HG02840 (cell line): Measurements from ENCODE around the gene FBXO15.

Source experiments
- ATAC-seq: cut with Tn5 transposase; IDR thresholded peaks from one replicate; pipeline ENCODE4 v1.9.1; 2021; ENCODE audit warnings: mild to moderate bottlenecking, moderate library complexity, moderate number of reproducible peaks; ENCODE audit not compliant: unreplicated experiment, low FRiP score

Gene FBXO15

GRCh38 chr18:74116633-74117554, 30.7 kb downstream of the FBXO15 start:
- ATAC-seq = no peak

GRCh38 chr18:74115046-74115445, 32.6 kb downstream of the FBXO15 start:
- ATAC-seq = no peak

DNA sequence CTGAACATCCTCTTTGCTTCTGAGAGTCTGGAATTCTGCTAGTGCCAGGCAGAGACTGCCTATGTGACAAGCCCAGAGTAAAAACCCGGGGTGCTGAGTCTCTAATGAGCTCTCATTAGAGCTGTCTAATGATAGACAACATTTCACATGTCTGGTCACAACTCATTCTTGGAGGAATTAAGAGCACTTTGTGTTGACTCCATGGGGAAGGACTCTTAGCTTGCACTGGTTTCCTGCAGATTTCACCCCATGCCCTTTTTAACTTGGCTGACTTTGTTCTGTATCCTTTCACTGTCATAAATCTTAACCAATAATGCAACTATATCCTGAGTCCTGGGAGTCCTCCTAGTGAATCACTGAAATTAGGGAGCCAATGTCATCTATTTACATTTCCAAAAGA, 33.5 kb downstream of the FBXO15 start:
- ATAC-seq = no peak

- ATAC-seq = no peak
These were observed 33.9 kb downstream of the FBXO15 start for GRCh38 chr18:74113711-74114110.

DNA sequence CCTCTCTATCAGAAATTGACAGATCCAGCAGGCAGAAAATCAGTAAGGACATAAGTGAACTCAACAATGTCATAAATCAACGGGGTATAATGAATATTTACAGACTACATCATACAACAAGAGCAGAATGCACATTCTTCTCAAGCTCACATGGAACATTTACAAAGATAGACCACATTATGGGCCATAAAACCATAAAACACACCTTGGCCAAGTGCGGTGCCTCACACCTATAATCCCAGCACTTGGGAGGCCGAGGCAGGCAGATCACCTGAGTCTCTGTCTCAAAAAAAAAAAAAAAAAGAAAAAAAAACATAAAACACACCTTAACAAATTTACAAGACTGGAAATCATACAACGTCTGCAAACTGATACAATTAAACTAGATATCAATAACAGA, 36.7 kb downstream of the FBXO15 start:
- ATAC-seq = no peak

- ATAC-seq = no peak
These were observed 37.5 kb downstream of the FBXO15 start for GRCh38 chr18:74110149-74110548.

GRCh38 chr18:74108460-74108859, 39.2 kb downstream of the FBXO15 start:
- ATAC-seq = no peak

GRCh38 chr18:74097803-74098202, 49.8 kb downstream of the FBXO15 start:
- ATAC-seq = no peak

- ATAC-seq = no peak
These were observed 54.7 kb downstream of the FBXO15 start for GRCh38 chr18:74092922-74093321.

GRCh38 chr18:74084184-74084855, 63.3 kb downstream of the FBXO15 start:
- no peak for ATAC-seq

- ATAC-seq = no peak
These were observed 64.1 kb downstream of the FBXO15 start for GRCh38 chr18:74083557-74083952.

GRCh38 chr18:74082742-74083556, 64.7 kb downstream of the FBXO15 start:
- no peak for ATAC-seq

DNA sequence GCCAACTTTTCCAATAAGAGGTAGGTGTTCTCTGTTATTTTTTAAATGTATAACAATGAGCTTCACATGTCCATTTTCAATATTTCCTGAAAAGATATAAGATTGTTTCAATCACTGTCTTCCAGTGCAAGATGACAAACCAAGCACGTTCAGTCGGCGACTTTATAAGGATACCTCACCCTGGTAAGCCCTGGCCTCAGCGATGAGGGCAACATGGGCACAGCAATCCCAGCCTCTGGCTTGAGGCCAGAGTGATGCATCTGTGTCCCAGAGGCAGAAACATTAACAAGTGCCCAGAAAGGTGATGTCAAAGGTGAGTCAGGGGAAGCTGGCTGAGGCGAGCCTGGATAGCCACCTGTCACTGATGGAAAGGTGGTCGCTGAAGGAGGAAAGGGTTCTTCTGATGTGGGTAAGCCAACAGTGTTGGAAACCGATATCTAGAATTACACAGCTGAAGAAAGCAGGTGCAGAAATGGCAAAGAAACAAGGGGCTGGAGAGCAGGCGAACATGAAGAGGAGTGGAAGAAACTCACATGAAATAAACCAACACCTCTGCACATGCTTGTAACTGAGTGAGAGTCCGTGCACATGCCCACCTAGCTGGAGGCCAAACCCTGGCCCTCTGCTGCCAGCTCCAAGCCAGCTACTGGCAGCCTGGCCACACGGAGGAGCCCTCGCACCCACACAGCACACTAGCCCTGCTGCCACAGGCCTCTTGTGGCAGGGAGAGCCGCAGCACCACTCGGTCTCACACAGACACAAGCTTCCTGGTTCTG, 65.5 kb downstream of the FBXO15 start:
- no peak for ATAC-seq

- no peak for ATAC-seq
These were observed 69.4 kb downstream of the FBXO15 start for GRCh38 chr18:74078257-74078656.

DNA sequence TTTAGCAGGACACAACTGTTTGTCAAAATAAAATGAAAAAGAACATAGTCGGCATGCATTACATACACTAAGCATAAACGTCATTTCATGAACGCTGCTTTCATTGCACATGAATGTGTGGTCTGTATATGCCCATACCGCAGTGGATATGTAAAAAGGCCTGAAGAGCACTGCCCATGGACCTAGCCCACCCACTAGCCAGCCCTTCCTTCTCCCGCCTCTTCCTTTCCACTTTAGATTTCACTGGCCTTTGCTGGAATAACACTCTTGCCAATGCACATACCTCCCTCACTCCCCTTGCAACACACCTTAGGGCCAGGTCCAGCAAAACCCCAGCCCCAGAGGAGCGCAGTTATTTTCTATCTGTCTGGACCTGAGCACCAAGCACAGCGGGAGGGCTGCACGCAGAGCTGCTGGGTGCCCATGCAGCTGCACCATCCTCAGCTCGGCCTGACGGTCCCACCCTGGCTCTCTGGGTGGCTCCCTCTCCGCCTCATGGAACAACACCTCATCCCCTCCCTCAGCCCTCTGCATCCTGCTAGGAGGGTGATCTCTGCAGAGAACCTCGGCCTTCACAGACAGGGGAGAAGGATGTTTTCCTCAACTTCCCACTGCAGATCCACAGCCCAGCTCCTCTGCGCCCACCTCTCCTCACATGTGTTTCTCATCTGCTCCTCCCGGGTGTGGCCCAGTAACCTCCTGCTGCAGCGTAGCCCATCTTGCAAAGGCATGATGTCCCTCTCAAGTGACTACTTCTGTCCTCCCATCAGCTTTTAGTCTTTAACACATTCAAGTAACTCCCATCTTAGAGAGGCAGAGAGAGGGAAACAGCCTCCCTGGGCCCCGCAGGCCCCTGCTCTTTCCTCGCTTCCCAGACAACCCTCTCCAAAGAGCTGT, 72.7 kb downstream of the FBXO15 start:
- ATAC-seq = no peak

- no peak for ATAC-seq
These were observed 73.5 kb downstream of the FBXO15 start for GRCh38 chr18:74073957-74074667.

DNA sequence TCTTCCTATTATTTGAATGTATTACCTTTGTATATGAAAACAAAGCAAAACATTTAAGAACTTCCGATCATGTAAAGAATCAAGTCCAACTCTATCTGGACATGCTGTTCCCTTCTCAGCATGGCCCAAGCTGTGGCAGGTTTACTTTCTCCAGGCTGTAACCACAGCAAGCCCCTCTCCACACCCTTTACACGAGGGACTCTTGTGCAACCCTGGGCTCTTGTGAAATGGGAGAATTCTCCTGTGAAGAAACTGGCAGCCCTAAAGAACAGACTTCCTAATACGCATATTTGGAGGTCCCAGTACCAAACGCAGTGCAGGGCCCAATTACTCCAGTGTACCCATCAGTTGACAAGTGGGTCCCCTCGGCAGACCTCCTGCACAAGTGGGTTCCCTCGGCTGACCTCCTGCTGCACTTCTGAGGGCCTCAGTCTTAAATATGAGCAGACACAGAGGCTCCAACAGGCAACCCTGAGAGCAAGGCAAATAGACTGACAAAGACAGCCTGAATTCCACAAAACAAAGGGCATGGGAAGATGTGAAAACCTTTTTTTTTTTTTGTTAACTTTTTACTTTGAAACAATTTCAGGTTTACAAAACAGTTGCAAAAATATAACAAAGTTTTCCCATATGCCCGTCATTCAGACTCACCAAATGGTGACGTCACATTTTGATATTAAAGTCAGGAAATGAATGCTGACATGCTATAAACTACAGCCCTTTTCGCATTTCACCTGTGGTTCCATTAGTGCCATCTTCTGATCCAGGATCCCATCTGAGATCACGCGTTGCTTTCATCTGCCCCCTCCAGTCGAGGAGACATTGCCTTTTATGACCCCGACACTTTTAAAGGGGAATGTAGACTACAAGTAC, 78.2 kb downstream of the FBXO15 start:
- no peak for ATAC-seq

GRCh38 chr18:74068296-74068695, 79.3 kb downstream of the FBXO15 start:
- no peak for ATAC-seq
